Activated CD4-positive, alpha-beta memory T cell treated with anti-CD3 and anti-CD28 coated beads for 36 hours (primary cell): ENCODE measurements around the gene MEAK7. TPM values are rescaled to one million over a fixed set of nuclear protein-coding genes. Genes with fewer than 3 reads are reported as not detected.
"Not testable (repeated sequence)": the region's sequence is repeated elsewhere in the genome, so short reads cannot be mapped to it uniquely, and the experiment has no call there.

Experiments
- CTCF ChIA-PET: fragments of 350-600 bp; sonication (Branson Sonifier 250); formaldehyde crosslinking; loops from one replicate; lab custom pipeline; 2021; ENCODE audit warnings: antibody characterized with exemption, inconsistent platforms; lab: Charles Lee
- POLR2A ChIA-PET: fragments of 350-600 bp; sonication (Branson Sonifier 250); formaldehyde crosslinking; loops from one replicate; lab custom pipeline; 2021; ENCODE audit warnings: antibody characterized with exemption; lab: Charles Lee
- DNase-seq: peaks from one replicate; pipeline ENCODE4 v3.0.0-alpha.2; 2020
- H3K27ac Mint-ChIP-seq: one replicate; pipeline ENCODE4 v1.8.0; 2021; ENCODE audit warnings: mixed read lengths
- H3K27me3 Mint-ChIP-seq: one replicate; pipeline ENCODE4 v1.8.0; 2021; ENCODE audit warnings: mixed read lengths
- H3K36me3 Mint-ChIP-seq: one replicate; pipeline ENCODE4 v1.8.0; 2021; ENCODE audit warnings: mixed read lengths
- H3K4me1 Mint-ChIP-seq: one replicate; pipeline ENCODE4 v1.8.0; 2021; ENCODE audit warnings: low read depth, mixed read lengths
- H3K4me3 Mint-ChIP-seq: one replicate; pipeline ENCODE4 v1.8.0; 2021; ENCODE audit warnings: mild to moderate bottlenecking, mixed read lengths
- H3K9me3 Mint-ChIP-seq: one replicate; pipeline ENCODE4 v1.8.0; 2021; ENCODE audit warnings: mixed read lengths
- intact Hi-C: fragments of 100-400 bp; cut with micrococcal nuclease; formaldehyde crosslinking; loops from one replicate; pipeline ENCODE4 v1.15.1; 2023
- total RNA-seq, 2 experiments: library from RNA; stranded (reverse); gene quantifications; one replicate each; pipeline ENCODE4 v1.2.3, GENCODE V29; 2021

Gene MEAK7
- total RNA-seq, 2 experiments from 2014 or later: 12.9 to 13.6 TPM

GRCh38 chr16:84518804-84519341, 14.4 kb upstream of the MEAK7 start:
- H3K4me1 Mint-ChIP-seq: peaks cover 57% of the 10 kb centered on the region
- H3K27ac Mint-ChIP-seq: peak overlapping the region; percentile 65
- H3K4me3 Mint-ChIP-seq: no peak overlapping the region
- no peaks in the 10 kb centered on the region for H3K36me3 Mint-ChIP-seq
- no peaks in the 10 kb centered on the region for H3K27me3 Mint-ChIP-seq
- CTCF ChIA-PET: interaction anchor here (0.6 to 1.5 kb wide), 10 partner anchors 8 to 412 kb away, joined by 3 to 7 read pairs (median 3); no protein-coding TSS in a partner anchor
- intact Hi-C loops: loop anchor here (10.0 kb wide), 1 partner anchor 506 kb away; the partner anchor contains the start of gene KIAA0513
- H3K9me3 Mint-ChIP-seq: no peaks in the 10 kb centered on the region
- DNase-seq: peak; percentile 82
- POLR2A ChIA-PET: interaction anchor here (0.9 to 2.2 kb wide), 4 partner anchors 14 to 40 kb away, joined by 3 to 5 read pairs (median 4); no protein-coding TSS in a partner anchor

- peaks cover 64% of the 10 kb centered on the region for H3K4me1 Mint-ChIP-seq
- not testable (repeated sequence) for H3K4me3 Mint-ChIP-seq
- intact Hi-C loops: loop anchor here (10.0 kb wide), 1 partner anchor 507 kb away; the partner anchor contains the start of gene KIAA0513
Observed at GRCh38 chr16:84518220-84518619, 13.8 kb upstream of the MEAK7 start.

GRCh38 chr16:84517366-84517765, 12.9 kb upstream of the MEAK7 start:
- Mint-ChIP-seq H3K36me3 (no peaks in the 10 kb centered on the region), H3K4me1 (peaks cover 69% of the 10 kb centered on the region), H3K27ac (no peak overlapping the region), H3K27me3 (no peaks in the 10 kb centered on the region), H3K9me3 (no peaks in the 10 kb centered on the region), H3K4me3 (no peak overlapping the region)
- ChIA-PET CTCF (interaction anchor here (0.6 to 1.0 kb wide), 3 partner anchors 23 to 105 kb away, joined by 3 to 4 read pairs (median 4); no protein-coding TSS in a partner anchor), POLR2A (interaction anchor here (0.6 kb wide), 1 partner anchor 31 kb away, joined by 3 read pairs; no protein-coding TSS in a partner anchor)
- no peak for DNase-seq
- intact Hi-C loops: loop anchor here (10.0 kb wide), 1 partner anchor 507 kb away; the partner anchor contains the start of gene KIAA0513

More at GRCh38 chr16:84518220-84518619, 13.8 kb upstream of the MEAK7 start:
- H3K27ac Mint-ChIP-seq: peak overlapping the region; percentile 65
- CTCF ChIA-PET: interaction anchor here (0.6 to 1.5 kb wide), 6 partner anchors 10 to 413 kb away, joined by 3 to 5 read pairs (median 3); no protein-coding TSS in a partner anchor
- H3K27me3 Mint-ChIP-seq, H3K9me3 Mint-ChIP-seq, DNase-seq, H3K36me3 Mint-ChIP-seq: not testable (repeated sequence)
- POLR2A ChIA-PET: interaction anchor here (0.6 to 2.2 kb wide), 4 partner anchors 14 to 34 kb away, joined by 4 to 6 read pairs (median 4); no protein-coding TSS in a partner anchor

GRCh38 chr16:84514874-84515835, 10.7 kb upstream of the MEAK7 start:
- H3K9me3 Mint-ChIP-seq: no peaks in the 10 kb centered on the region
- H3K36me3 Mint-ChIP-seq: no peaks in the 10 kb centered on the region
- H3K27ac Mint-ChIP-seq: peak overlapping the region; percentile 94
- no peaks in the 10 kb centered on the region for H3K27me3 Mint-ChIP-seq
- intact Hi-C loops: loop anchor here (1.0 to 10.0 kb wide), 6 partner anchors 8 to 510 kb away; partner anchors contain the start of gene KIAA0513
- H3K4me3 Mint-ChIP-seq: peak overlapping the region; percentile 40
- ChIA-PET POLR2A (interaction anchor here (0.6 to 3.1 kb wide), 9 partner anchors 10 to 513 kb away, joined by 3 to 15 read pairs (median 3); no protein-coding TSS in a partner anchor), CTCF (interaction anchor here (0.6 to 13.0 kb wide), 11 partner anchors 9 to 210 kb away, joined by 3 to 247 read pairs (median 5); partner anchors contain the start of genes COTL1 and MEAK7)
- H3K4me1 Mint-ChIP-seq: peaks cover 74% of the 10 kb centered on the region
- DNase-seq: peak; percentile 91

GRCh38 chr16:84514295-84514873, 9.9 kb upstream of the MEAK7 start:
- Mint-ChIP-seq H3K4me1 (peaks cover 67% of the 10 kb centered on the region), H3K4me3 (peak overlapping the region; percentile 40), H3K36me3 (no peaks in the 10 kb centered on the region), H3K27me3 (no peaks in the 10 kb centered on the region), H3K9me3 (no peaks in the 10 kb centered on the region), H3K27ac (peak overlapping the region; percentile 94)
- CTCF ChIA-PET: interaction anchor here (0.6 to 13.0 kb wide), 12 partner anchors 8 to 211 kb away, joined by 3 to 247 read pairs (median 4); partner anchors contain the start of genes COTL1 and MEAK7
- DNase-seq: peak; percentile 38
- intact Hi-C loops: loop anchor here (2.0 to 10.0 kb wide), 3 partner anchors 102 to 510 kb away; partner anchors contain the start of gene KIAA0513
- POLR2A ChIA-PET: interaction anchor here (0.6 to 3.1 kb wide), 9 partner anchors 9 to 514 kb away, joined by 3 to 15 read pairs (median 4); no protein-coding TSS in a partner anchor

GRCh38 chr16:84513666-84514065, 9.2 kb upstream of the MEAK7 start:
- POLR2A ChIA-PET: interaction anchor here (0.7 to 3.1 kb wide), 4 partner anchors 36 to 101 kb away, joined by 4 to 15 read pairs (median 4); no protein-coding TSS in a partner anchor
- intact Hi-C loops: loop anchor here (2.0 to 10.0 kb wide), 3 partner anchors 103 to 511 kb away; partner anchors contain the start of gene KIAA0513
- Mint-ChIP-seq H3K36me3 (no peaks in the 10 kb centered on the region), H3K4me3 (peak overlapping the region; percentile 40), H3K9me3 (no peaks in the 10 kb centered on the region), H3K27me3 (no peaks in the 10 kb centered on the region), H3K27ac (peak overlapping the region; percentile 94), H3K4me1 (peaks cover 63% of the 10 kb centered on the region)
- CTCF ChIA-PET: interaction anchor here (0.8 to 13.0 kb wide), 12 partner anchors 8 to 212 kb away, joined by 3 to 247 read pairs (median 4); partner anchors contain the start of genes COTL1 and MEAK7
- no peak for DNase-seq

- Mint-ChIP-seq H3K27ac (peak overlapping the region; percentile 94), H3K27me3 (no peaks in the 10 kb centered on the region), H3K4me3 (no peak overlapping the region), H3K36me3 (no peaks in the 10 kb centered on the region), H3K4me1 (peaks cover 64% of the 10 kb centered on the region), H3K9me3 (no peaks in the 10 kb centered on the region)
- CTCF ChIA-PET: interaction anchor here (0.8 to 13.0 kb wide), 9 partner anchors 7 to 225 kb away, joined by 3 to 247 read pairs (median 5); partner anchors contain the start of genes COTL1 and MEAK7
- intact Hi-C loops: loop anchor here (5.0 to 10.0 kb wide), 2 partner anchors 214 to 512 kb away; partner anchors contain the start of gene KIAA0513
- POLR2A ChIA-PET: interaction anchor here (1.6 to 3.1 kb wide), 2 partner anchors 36 to 87 kb away, joined by 4 to 15 read pairs; no protein-coding TSS in a partner anchor
- DNase-seq: no peak
Observed at GRCh38 chr16:84513123-84513522, 8.7 kb upstream of the MEAK7 start.

GRCh38 chr16:84511831-84512230, 7.4 kb upstream of the MEAK7 start:
- Mint-ChIP-seq H3K4me1 (peaks cover 69% of the 10 kb centered on the region), H3K27me3 (no peaks in the 10 kb centered on the region), H3K9me3 (no peaks in the 10 kb centered on the region), H3K4me3 (no peak overlapping the region), H3K36me3 (no peaks in the 10 kb centered on the region), H3K27ac (peak overlapping the region; percentile 44)
- no peak for DNase-seq
- ChIA-PET CTCF (interaction anchor here (1.4 to 13.0 kb wide), 6 partner anchors 89 to 227 kb away, joined by 3 to 247 read pairs (median 15); partner anchors contain the start of gene COTL1), POLR2A (interaction anchor here (1.2 kb wide), 1 partner anchor 105 kb away, joined by 4 read pairs; no protein-coding TSS in a partner anchor)
- intact Hi-C loops: loop anchor here (1.0 to 10.0 kb wide), 3 partner anchors 110 to 513 kb away; partner anchors contain the start of gene KIAA0513

GRCh38 chr16:84511180-84511800, 6.8 kb upstream of the MEAK7 start:
- no peaks in the 10 kb centered on the region for H3K36me3 Mint-ChIP-seq
- no peaks in the 10 kb centered on the region for H3K27me3 Mint-ChIP-seq
- CTCF ChIA-PET: interaction anchor here (0.7 to 13.0 kb wide), 32 partner anchors 8 to 235 kb away, joined by 3 to 247 read pairs (median 4); partner anchors contain the start of genes COTL1 and KLHL36
- POLR2A ChIA-PET: interaction anchor here (0.7 to 1.2 kb wide), 3 partner anchors 21 to 105 kb away, joined by 3 to 4 read pairs (median 3); no protein-coding TSS in a partner anchor
- H3K4me1 Mint-ChIP-seq: peaks cover 67% of the 10 kb centered on the region
- no peak overlapping the region for H3K4me3 Mint-ChIP-seq
- H3K9me3 Mint-ChIP-seq: no peaks in the 10 kb centered on the region
- intact Hi-C loops: loop anchor here (1.0 to 10.0 kb wide), 3 partner anchors 111 to 514 kb away; partner anchors contain the start of gene KIAA0513
- peak; percentile 82 for DNase-seq
- peak overlapping the region; percentile 44 for H3K27ac Mint-ChIP-seq
